Measurements from ENCODE around the gene SYPL1. TPM values are rescaled to one million over a fixed set of nuclear protein-coding genes. Genes with fewer than 3 reads are reported as not detected.
A peak's percentile ranks its signal among the peaks of the same experiment; 100 is the strongest.

Gene SYPL1
- polyA plus RNA-seq, 1 of the 3 experiments (the other 2 are of a cell fraction), result 72.4 TPM

- H3K36me3 ChIP-seq (replicated peaks in 1 of 2; ENCODE audit: control insufficient read depth in 1 of 2, insufficient read depth in 2 of 2, low read length in 1 of 2), result no peaks in the 10 kb centered on the region
- no peaks in the 10 kb centered on the region for H3K9me3 ChIP-seq
- H4K20me1 ChIP-seq (ENCODE audit: insufficient read depth), result no peaks in the 10 kb centered on the region
- ChIA-PET POLR2A (no interaction called here), CTCF (interaction anchor here (1.6 to 2.8 kb wide), 2 partner anchors 19 to 62 kb away, joined by 4 to 13 read pairs; no protein-coding TSS in a partner anchor)
- H3K9ac ChIP-seq, result no peak overlapping the region
- H3F3A ChIP-seq (replicated peaks; ENCODE audit: insufficient read depth), result no peaks in the 10 kb centered on the region
- H3K4me2 ChIP-seq, result no peak overlapping the region
- DNase-seq, result no peak
- no peaks in the 10 kb centered on the region for H3K79me2 ChIP-seq (ENCODE audit: insufficient read depth)
- WGBS (ENCODE audit: low lambda C conversion rate), result 75% methylated on average over 3 of the region's 3 CpGs
- no peak overlapping the region for H2AFZ ChIP-seq (ENCODE audit: low read depth)
- no peak overlapping the region for H3K4me3 ChIP-seq (ENCODE audit: low read depth in 2 of 2, low read length in 1 of 2)
- TF ChIP-seq, protein P1, sequence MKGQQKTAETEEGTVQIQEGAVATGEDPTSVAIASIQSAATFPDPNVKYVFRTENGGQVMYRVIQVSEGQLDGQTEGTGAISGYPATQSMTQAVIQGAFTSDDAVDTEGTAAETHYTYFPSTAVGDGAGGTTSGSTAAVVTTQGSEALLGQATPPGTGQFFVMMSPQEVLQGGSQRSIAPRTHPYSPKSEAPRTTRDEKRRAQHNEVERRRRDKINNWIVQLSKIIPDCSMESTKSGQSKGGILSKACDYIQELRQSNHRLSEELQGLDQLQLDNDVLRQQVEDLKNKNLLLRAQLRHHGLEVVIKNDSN (IDR thresholded peaks at IDR 0.05; ENCODE audit: borderline replicate concordance, low read depth), result no peak
- no peak for TF ChIP-seq RFX5 (IDR thresholded peaks at IDR 0.05; ENCODE audit: low read length)
- no peak for TF ChIP-seq NFIC (IDR thresholded peaks at IDR 0.05; ENCODE audit: borderline replicate concordance)
- TF ChIP-seq JUND (IDR thresholded peaks at IDR 0.05), result no peak
- no peak for TF ChIP-seq SIN3A (IDR thresholded peaks at IDR 0.05; ENCODE audit: borderline replicate concordance, low read depth, low read length)
- no peak for TF ChIP-seq GABPA (IDR thresholded peaks at IDR 0.05; ENCODE audit: low read depth)
- no peak for TF ChIP-seq EP300 (IDR thresholded peaks at IDR 0.05; ENCODE audit: borderline replicate concordance in 1 of 2, low read depth in 1 of 2, low read length in 1 of 2)
- TF ChIP-seq TEAD4 (IDR thresholded peaks at IDR 0.05; ENCODE audit: borderline replicate concordance, insufficient read depth), result no peak
- no peak for TF ChIP-seq ELF1 (IDR thresholded peaks at IDR 0.05)
- no peak for TF ChIP-seq ZBTB33 (IDR thresholded peaks at IDR 0.05; ENCODE audit: borderline replicate concordance, low read depth)
- no peak for TF ChIP-seq NRF1 (IDR thresholded peaks at IDR 0.05; ENCODE audit: low read depth, low read length)
- peaks cover 0 to 4% of the 10 kb centered on the region in 2 experiments; a peak in 1 of 4 replicates for H3K4me1 ChIP-seq (ENCODE audit: control insufficient read depth in 1 of 2, insufficient read depth in 2 of 2, low read depth in 1 of 2, low read length in 1 of 2)
- no peak overlapping the region for H3K27ac ChIP-seq (ENCODE audit: low read depth in 2 of 2, low read length in 1 of 2)
- no peaks in the 10 kb centered on the region for H3K9me2 ChIP-seq
- H3K27me3 ChIP-seq (ENCODE audit: insufficient read depth), result no peaks in the 10 kb centered on the region
Observed at GRCh38 chr7:106134241-106134640, 22.1 kb upstream of the SYPL1 start.

DNA sequence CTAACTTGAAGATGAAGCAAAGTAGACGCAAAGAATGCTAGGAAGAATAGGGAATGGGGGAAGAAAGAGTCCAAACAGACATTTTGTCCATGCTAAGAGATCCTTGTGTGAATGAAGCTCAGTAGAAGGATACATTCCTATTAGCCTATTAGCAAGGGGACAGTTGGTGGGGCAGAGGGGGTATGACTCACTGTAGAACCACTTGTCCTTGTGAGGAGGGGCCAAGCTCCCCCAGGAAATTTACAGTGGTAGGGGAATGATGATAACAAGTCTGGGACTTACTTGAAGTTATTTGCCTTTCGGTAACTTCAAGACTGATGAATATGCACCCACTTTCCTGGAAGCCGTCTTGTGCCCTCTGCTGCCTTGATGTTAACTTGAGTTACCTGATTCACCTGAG is 17.2 kb upstream of the SYPL1 start:
- H2AFZ ChIP-seq (ENCODE audit: low read depth), result no peak overlapping the region
- H3K27ac ChIP-seq (ENCODE audit: low read depth in 2 of 2, low read length in 1 of 2), result no peak overlapping the region
- no peaks in the 10 kb centered on the region for H3F3A ChIP-seq (replicated peaks; ENCODE audit: insufficient read depth)
- no peak overlapping the region for H3K4me2 ChIP-seq
- POLR2A ChIA-PET, result no interaction called here
- H3K9me2 ChIP-seq, result no peaks in the 10 kb centered on the region
- no peaks in the 10 kb centered on the region for H3K27me3 ChIP-seq (ENCODE audit: insufficient read depth)
- no peaks in the 10 kb centered on the region for H3K9me3 ChIP-seq
- TF ChIP-seq FOSL2 (IDR thresholded peaks at IDR 0.05; ENCODE audit: borderline replicate concordance, low read depth) (peak; percentile 21; the same call in 1 of the 2 replicates), GABPA (IDR thresholded peaks at IDR 0.05; ENCODE audit: low read depth) (no peak), RXRA (IDR thresholded peaks at IDR 0.05; ENCODE audit: borderline replicate concordance, low read depth) (no peak), POLR2AphosphoS5 (IDR thresholded peaks at IDR 0.05; ENCODE audit: low read depth, low read length) (no peak), RCOR1 (IDR thresholded peaks at IDR 0.05; ENCODE audit: low read length) (no peak)
- TF ChIP-seq, protein P2, sequence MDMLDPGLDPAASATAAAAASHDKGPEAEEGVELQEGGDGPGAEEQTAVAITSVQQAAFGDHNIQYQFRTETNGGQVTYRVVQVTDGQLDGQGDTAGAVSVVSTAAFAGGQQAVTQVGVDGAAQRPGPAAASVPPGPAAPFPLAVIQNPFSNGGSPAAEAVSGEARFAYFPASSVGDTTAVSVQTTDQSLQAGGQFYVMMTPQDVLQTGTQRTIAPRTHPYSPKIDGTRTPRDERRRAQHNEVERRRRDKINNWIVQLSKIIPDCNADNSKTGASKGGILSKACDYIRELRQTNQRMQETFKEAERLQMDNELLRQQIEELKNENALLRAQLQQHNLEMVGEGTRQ (IDR thresholded peaks at IDR 0.05; ENCODE audit: borderline replicate concordance, low read depth, low read length), result no peak
- peaks cover 0 to 12% of the 10 kb centered on the region in 2 experiments; a peak in 1 of 4 replicates for H3K4me1 ChIP-seq (ENCODE audit: control insufficient read depth in 1 of 2, insufficient read depth in 2 of 2, low read depth in 1 of 2, low read length in 1 of 2)
- 98% methylated on average over 3 of the region's 3 CpGs for WGBS (ENCODE audit: low lambda C conversion rate)
- no peaks in the 10 kb centered on the region for H4K20me1 ChIP-seq (ENCODE audit: insufficient read depth)
- no peaks in the 10 kb centered on the region for H3K79me2 ChIP-seq (ENCODE audit: insufficient read depth)
- no peaks in the 10 kb centered on the region for H3K36me3 ChIP-seq (replicated peaks in 1 of 2; ENCODE audit: control insufficient read depth in 1 of 2, insufficient read depth in 2 of 2, low read length in 1 of 2)
- CTCF ChIA-PET, result no interaction called here
- no peak overlapping the region for H3K9ac ChIP-seq
- H3K4me3 ChIP-seq (ENCODE audit: low read depth in 2 of 2, low read length in 1 of 2), result no peak overlapping the region
- no peak for DNase-seq

Measured in SK-N-SH (cell line).